Epithelial cell of esophagus (primary cell): ENCODE results near the gene CASKIN2.

Source experiments
- DNase-seq: peaks from one replicate; pipeline ENCODE4 v3.0.0; 2010; ENCODE audit warnings: low read depth
- H3K4me3 ChIP-seq: 2 replicates; pipeline ENCODE4 v1.5.1; 2011; ENCODE audit warnings: mild to moderate bottlenecking, low read length, control low read depth
- CTCF ChIP-seq: IDR thresholded peaks from 2 replicates; pipeline ENCODE4 v1.5.1; 2011; ENCODE audit warnings: low read depth, mild to moderate bottlenecking, low read length, control low read depth, inconsistent platforms; ENCODE audit not compliant: insufficient read depth; ENCODE audit errors: missing control alignments

The CASKIN2 gene

GRCh38 chr17:75558666-75559530 is 43.6 kb upstream of the CASKIN2 start:
- H3K4me3 ChIP-seq = no peak overlapping the region
- no peak for DNase-seq
- no peak for TF ChIP-seq CTCF

GRCh38 chr17:75557852-75558665 is 42.7 kb upstream of the CASKIN2 start:
- no peak for TF ChIP-seq CTCF
- DNase-seq = no peak
- no peak overlapping the region for H3K4me3 ChIP-seq

GRCh38 chr17:75557075-75557851 is 41.9 kb upstream of the CASKIN2 start:
- TF ChIP-seq CTCF = no peak
- no peak for DNase-seq

GRCh38 chr17:75555679-75556153 is 40.4 kb upstream of the CASKIN2 start:
- H3K4me3 ChIP-seq = no peak overlapping the region
- no peak for TF ChIP-seq CTCF
- no peak for DNase-seq

More at GRCh38 chr17:75557075-75557851, 41.9 kb upstream of the CASKIN2 start:
- no peak overlapping the region for H3K4me3 ChIP-seq

- no peak overlapping the region for H3K4me3 ChIP-seq
- DNase-seq = no peak
- TF ChIP-seq CTCF = no peak
Observed at GRCh38 chr17:75553295-75554110, 38.2 kb upstream of the CASKIN2 start.
